Esophagus squamous epithelium (tissue), 4 donors: ENCODE measurements around the gene CAMK2A.

Experiments
- POLR2A ChIP-seq, 4 donors: fragments of 450-650 bp; IDR thresholded peaks; one replicate each; pipeline ENCODE4 v1.6.1; 2017; ENCODE audit warnings: antibody characterized with exemption in 4 of 4, mild to moderate bottlenecking in 4 of 4, moderate library complexity in 3 of 4
- TF ChIP-seq, protein P1 (sequence below), 6 experiments: fragments of 450-650 bp in 4 of 6; fragments of 200-600 bp in 2 of 6; sonication (generic) in 2 of 6; IDR thresholded peaks; one replicate each; pipeline ENCODE4 v1.5.1; 2016 to 2019; ENCODE audit warnings: antibody characterized with exemption in 6 of 6, mild to moderate bottlenecking in 4 of 6, moderate library complexity in 4 of 6

DNA sequence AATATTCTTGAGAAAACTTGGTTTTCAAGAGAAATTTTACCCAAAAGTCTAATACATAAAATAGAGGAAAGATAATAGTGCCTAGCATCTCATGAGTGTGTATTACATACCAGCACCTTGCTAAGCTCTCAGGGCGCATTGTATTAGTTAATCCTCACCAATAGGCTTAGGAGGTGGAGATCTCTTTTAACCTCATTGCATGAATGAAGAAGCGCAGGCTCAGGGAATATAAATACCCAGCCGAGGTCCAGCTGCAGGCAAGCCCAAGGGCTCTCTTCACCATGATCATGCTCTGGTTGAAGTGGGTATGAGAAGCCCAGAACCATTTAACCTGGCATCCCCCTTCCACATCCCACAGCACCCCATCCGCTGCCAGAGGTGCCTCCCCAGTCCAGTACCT, 46.0 kb downstream of the CAMK2A start:
- TF ChIP-seq, protein P1, sequence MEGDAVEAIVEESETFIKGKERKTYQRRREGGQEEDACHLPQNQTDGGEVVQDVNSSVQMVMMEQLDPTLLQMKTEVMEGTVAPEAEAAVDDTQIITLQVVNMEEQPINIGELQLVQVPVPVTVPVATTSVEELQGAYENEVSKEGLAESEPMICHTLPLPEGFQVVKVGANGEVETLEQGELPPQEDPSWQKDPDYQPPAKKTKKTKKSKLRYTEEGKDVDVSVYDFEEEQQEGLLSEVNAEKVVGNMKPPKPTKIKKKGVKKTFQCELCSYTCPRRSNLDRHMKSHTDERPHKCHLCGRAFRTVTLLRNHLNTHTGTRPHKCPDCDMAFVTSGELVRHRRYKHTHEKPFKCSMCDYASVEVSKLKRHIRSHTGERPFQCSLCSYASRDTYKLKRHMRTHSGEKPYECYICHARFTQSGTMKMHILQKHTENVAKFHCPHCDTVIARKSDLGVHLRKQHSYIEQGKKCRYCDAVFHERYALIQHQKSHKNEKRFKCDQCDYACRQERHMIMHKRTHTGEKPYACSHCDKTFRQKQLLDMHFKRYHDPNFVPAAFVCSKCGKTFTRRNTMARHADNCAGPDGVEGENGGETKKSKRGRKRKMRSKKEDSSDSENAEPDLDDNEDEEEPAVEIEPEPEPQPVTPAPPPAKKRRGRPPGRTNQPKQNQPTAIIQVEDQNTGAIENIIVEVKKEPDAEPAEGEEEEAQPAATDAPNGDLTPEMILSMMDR (IDR thresholded peaks at IDR 0.05), result no peak
- TF ChIP-seq POLR2A (IDR thresholded peaks at IDR 0.05), result no peak
